ENCODE measurements around the gene MGAT4B.

GRCh38 chr5:179786861-179787260 is 19.8 kb downstream of the MGAT4B start:
- TF ChIP-seq CTCF (IDR thresholded peaks at IDR 0.05): no peak
- no peak for TF ChIP-seq POLR2A (IDR thresholded peaks at IDR 0.05)
